ENCODE measurements around the gene SYT6. TPM values are rescaled to one million over a fixed set of nuclear protein-coding genes. Genes with fewer than 3 reads are reported as not detected.
"Not testable (repeated sequence)": the region's sequence is repeated elsewhere in the genome, so short reads cannot be mapped to it uniquely, and the experiment has no call there.

SYT6 gene
- total RNA-seq, 1 donor from 2014 or later = not detected

DNA sequence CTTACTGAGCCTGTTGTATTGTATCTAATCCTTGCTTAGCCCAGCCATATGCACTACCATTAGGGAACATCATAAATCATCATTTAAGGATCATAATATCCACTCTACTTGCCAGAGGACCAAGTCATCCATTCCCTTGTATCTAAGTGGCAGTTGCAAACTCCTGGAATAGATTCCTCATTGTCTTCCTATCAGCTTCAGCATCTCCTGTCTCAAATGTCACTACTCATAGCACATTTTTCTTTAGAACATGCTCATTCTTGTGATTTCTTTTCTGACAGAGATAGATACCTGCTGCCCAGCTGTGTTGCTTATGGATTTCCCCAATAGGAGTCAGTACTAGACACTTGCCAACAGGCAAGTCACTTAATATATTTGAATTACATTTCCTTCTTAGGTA lies 90.1 kb downstream of the SYT6 start:
- Histone ChIP-seq H3K36me3 (ENCODE audit: control insufficient read depth, insufficient read depth, low read length) (no peaks in the 10 kb centered on the region), H3K4me3 (ENCODE audit: low read depth, low read length) (no peak overlapping the region), H3K27me3 (ENCODE audit: control insufficient read depth, insufficient read depth, low read length) (no peaks in the 10 kb centered on the region)
- no peak for DNase-seq (ENCODE audit: low read depth)
- TF ChIP-seq, protein P1, sequence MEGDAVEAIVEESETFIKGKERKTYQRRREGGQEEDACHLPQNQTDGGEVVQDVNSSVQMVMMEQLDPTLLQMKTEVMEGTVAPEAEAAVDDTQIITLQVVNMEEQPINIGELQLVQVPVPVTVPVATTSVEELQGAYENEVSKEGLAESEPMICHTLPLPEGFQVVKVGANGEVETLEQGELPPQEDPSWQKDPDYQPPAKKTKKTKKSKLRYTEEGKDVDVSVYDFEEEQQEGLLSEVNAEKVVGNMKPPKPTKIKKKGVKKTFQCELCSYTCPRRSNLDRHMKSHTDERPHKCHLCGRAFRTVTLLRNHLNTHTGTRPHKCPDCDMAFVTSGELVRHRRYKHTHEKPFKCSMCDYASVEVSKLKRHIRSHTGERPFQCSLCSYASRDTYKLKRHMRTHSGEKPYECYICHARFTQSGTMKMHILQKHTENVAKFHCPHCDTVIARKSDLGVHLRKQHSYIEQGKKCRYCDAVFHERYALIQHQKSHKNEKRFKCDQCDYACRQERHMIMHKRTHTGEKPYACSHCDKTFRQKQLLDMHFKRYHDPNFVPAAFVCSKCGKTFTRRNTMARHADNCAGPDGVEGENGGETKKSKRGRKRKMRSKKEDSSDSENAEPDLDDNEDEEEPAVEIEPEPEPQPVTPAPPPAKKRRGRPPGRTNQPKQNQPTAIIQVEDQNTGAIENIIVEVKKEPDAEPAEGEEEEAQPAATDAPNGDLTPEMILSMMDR (IDR thresholded peaks at IDR 0.05; ENCODE audit: insufficient read depth, low read length, poor library complexity, severe bottlenecking) = no peak

DNA sequence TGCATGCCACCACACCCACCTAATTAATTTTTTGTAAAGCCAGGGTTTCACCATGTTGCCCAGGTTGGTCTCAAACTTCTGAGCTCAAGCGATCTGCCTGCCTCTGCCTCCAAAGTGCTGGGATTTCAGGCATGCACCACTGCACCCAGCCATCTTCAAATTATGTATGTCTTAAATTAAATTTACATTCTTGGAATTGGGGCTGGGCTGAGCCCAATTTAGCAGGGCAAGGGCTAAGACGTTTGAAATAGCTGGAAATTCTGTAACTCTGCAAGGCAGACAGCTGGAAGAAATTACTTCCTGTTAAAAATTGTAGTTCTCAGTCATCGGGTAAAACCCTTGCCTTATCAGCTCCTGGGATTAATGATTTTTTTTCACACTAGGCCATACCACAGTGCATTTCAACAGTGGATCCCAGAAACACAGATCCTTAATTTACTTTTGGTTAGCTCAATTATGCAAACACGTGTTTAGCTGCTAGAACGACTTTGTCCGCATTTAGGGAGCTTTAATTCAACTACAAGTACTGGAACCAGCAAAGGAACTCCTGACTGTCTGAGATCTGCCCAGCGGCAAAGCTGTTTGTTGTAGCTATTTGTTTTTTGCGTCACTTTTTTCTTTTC lies 91.1 kb downstream of the SYT6 start:
- TF ChIP-seq, protein P1 (IDR thresholded peaks at IDR 0.05; ENCODE audit: insufficient read depth, low read length, poor library complexity, severe bottlenecking) = no peak
- DNase-seq (ENCODE audit: low read depth) = no peak
- Histone ChIP-seq H3K36me3 (ENCODE audit: control insufficient read depth, insufficient read depth, low read length) (no peaks in the 10 kb centered on the region), H3K4me3 (ENCODE audit: low read depth, low read length) (no peak overlapping the region), H3K27me3 (ENCODE audit: control insufficient read depth, insufficient read depth, low read length) (no peaks in the 10 kb centered on the region)

DNA sequence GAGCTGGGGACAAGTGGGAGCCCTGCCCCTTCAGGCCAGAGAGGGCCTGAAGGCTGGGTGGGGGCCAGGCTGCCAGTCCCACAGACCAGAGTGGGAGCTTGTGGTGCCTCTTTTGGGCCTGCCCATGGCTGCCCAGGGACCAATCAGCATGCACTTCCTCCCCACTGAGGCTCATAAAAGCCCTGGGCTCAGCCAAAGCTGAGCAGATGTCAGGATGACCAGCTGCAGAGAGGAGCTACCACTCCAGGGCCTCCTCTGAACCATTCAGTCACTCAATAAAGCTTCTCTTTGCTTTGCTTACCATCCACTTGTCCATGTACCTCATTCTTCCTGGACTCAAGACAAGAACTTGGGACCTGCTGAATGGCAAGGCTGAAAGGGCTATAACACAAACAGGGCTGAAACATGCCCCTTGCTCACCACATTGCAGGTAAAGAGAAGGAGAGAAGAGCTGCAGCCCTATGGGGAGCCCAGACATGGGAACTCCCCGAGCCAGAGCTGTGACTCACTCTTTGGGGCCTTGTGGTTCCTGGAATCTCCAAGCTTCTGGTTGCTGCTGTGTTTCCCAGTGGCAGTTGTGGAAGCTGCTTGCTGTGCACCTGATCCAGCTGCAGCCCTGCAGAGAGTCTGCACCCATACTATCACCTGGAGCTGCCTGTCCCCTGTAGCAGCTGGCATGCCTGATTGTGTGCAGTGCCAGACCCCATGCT lies 92.4 kb downstream of the SYT6 start:
- H3K27me3 ChIP-seq (ENCODE audit: control insufficient read depth, insufficient read depth, low read length) = no peaks in the 10 kb centered on the region
- H3K36me3 ChIP-seq (ENCODE audit: control insufficient read depth, insufficient read depth, low read length) = no peaks in the 10 kb centered on the region
- no peak for DNase-seq (ENCODE audit: low read depth)
- H3K4me3 ChIP-seq (ENCODE audit: low read depth, low read length) = no peak overlapping the region
- TF ChIP-seq, protein P1 (IDR thresholded peaks at IDR 0.05; ENCODE audit: insufficient read depth, low read length, poor library complexity, severe bottlenecking) = no peak

DNA sequence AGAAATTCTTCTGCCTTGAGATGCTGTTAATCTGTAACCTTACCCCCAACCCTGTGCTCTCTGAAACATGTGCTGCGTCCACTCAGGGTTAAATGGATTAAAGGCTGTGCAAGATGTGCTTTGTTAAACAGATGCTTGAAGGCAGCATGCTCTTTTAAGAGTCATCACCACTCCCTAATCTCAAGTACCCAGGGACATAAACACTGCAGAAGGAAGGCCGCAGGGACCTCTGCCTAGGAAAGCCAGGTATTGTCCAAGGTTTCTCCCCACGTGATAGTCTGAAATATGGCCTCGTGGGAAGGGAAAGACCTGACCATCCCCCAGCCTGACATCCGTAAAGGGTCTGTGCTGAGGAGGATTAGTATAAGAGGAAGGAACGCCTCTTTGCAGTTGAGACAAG lies 95.4 kb downstream of the SYT6 start:
- not testable (repeated sequence) for H3K4me3 ChIP-seq (ENCODE audit: low read depth, low read length); H3K27me3 ChIP-seq (ENCODE audit: control insufficient read depth, insufficient read depth, low read length); DNase-seq (ENCODE audit: low read depth); H3K36me3 ChIP-seq (ENCODE audit: control insufficient read depth, insufficient read depth, low read length)

DNA sequence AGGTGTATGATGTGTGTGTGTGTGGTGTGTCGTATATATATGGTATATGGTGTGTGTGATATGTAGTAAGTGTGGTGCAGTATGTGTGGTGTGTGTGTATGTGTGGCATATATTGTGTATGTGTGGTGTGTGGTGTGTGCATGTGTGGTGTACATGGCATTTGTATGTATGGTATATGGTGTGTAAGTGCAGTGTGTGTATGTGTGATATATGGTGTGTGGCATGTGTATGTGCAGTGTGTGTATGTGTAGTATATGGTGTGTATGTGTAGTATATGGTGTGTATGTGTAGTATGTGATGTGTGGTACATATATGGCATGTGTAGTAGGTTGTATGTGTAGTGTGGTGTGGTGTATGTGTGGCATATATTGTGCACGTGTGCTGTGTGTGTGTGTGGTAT lies 99.5 kb downstream of the SYT6 start:
- Histone ChIP-seq H3K4me3 (ENCODE audit: low read depth, low read length) (no peak overlapping the region), H3K36me3 (ENCODE audit: control insufficient read depth, insufficient read depth, low read length) (no peaks in the 10 kb centered on the region), H3K27me3 (ENCODE audit: control insufficient read depth, insufficient read depth, low read length) (no peaks in the 10 kb centered on the region)
- TF ChIP-seq, protein P1 (IDR thresholded peaks at IDR 0.05; ENCODE audit: insufficient read depth, low read length, poor library complexity, severe bottlenecking) = no peak
- no peak for DNase-seq (ENCODE audit: low read depth)

DNA sequence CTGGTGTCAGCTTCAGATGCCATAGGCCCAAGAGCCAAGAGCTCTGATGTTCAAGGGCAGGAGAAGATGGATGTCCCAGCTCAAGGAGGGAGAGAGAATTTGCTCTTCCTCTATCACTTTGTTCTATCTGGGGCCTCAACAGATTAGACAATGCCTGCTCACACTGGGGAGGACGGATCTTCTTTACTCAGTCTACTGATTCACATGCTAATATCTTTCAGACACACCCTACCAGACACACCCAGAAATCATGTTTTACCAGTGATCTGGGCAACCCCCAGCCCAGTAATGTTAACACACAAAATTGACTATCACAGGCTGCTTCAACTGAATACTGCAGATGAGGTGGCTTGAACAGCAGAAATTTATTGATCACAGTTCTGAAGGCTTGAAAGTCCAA lies 105.4 kb downstream of the SYT6 start:
- no peak overlapping the region for H3K4me3 ChIP-seq (ENCODE audit: low read depth, low read length)
- no peaks in the 10 kb centered on the region for H3K27me3 ChIP-seq (ENCODE audit: control insufficient read depth, insufficient read depth, low read length)
- H3K36me3 ChIP-seq (ENCODE audit: control insufficient read depth, insufficient read depth, low read length) = no peaks in the 10 kb centered on the region
- TF ChIP-seq, protein P1 (IDR thresholded peaks at IDR 0.05; ENCODE audit: insufficient read depth, low read length, poor library complexity, severe bottlenecking) = no peak
- DNase-seq (ENCODE audit: low read depth) = no peak
